Esophagus squamous epithelium (tissue), 5 donors: ENCODE data around the gene FRMD4A. TPM values are rescaled to one million over a fixed set of nuclear protein-coding genes. Genes with fewer than 3 reads are reported as not detected.

ENCODE experiments used
- DNase-seq: peaks from one replicate; lab custom pipeline; 2025; lab: John Stamatoyannopoulos, UW
- H3K27ac ChIP-seq, 4 donors: fragments of 200-600 bp; sonication (generic); one replicate each; pipeline ENCODE4 v1.5.1; 2016 to 2019; ENCODE audit warnings: mild to moderate bottlenecking in 1 of 4
- H3K27me3 ChIP-seq, 4 donors: fragments of 200-600 bp; sonication (generic); 1 replicate in 3 of 4; 2 replicates in 1 of 4; pipeline versions ENCODE4 v1.5.1 to v1.6.0; 2017 to 2021; ENCODE audit warnings: antibody characterized with exemption in 1 of 4
- H3K36me3 ChIP-seq, 3 donors: fragments of 200-600 bp; sonication (generic); one replicate each; pipeline ENCODE4 v1.5.1; 2016 to 2019
- H3K4me1 ChIP-seq, 3 donors: fragments of 200-600 bp; sonication (generic); one replicate each; pipeline ENCODE4 v1.5.1; 2017 to 2019
- H3K4me3 ChIP-seq, 4 donors: fragments of 200-600 bp; sonication (generic); 1 replicate in 3 of 4; 2 replicates in 1 of 4; pipeline ENCODE4 v1.5.1; 2016 to 2019; ENCODE audit warnings: mild to moderate bottlenecking in 2 of 4, moderate library complexity in 1 of 4
- H3K9me3 ChIP-seq, 3 donors: fragments of 200-600 bp; sonication (generic); one replicate each; pipeline ENCODE4 v1.5.1; 2016 to 2019
- POLR2A ChIP-seq, 4 donors: fragments of 450-650 bp; IDR thresholded peaks; one replicate each; pipeline ENCODE4 v1.6.1; 2017; ENCODE audit warnings: antibody characterized with exemption in 4 of 4, mild to moderate bottlenecking in 4 of 4, moderate library complexity in 3 of 4
- WGBS, 2 donors: methylation state at CpG; one replicate each; pipeline ENCODE4 v1.1.5; 2018; 5-methylcytosine and 5-hydroxymethylcytosine counted together
- intact Hi-C: fragments of 100-400 bp; cut with DNase I; formaldehyde crosslinking; loops from one replicate; pipeline ENCODE4 v1.15.0; 2022
- total RNA-seq, 4 donors: library from RNA; depleted of rRNA; stranded (reverse); fragments of >200 nt; gene quantifications; one replicate each; pipeline ENCODE4 v1.1.0, GENCODE V29; 2016
- TF ChIP-seq, protein P1 (sequence below), 6 experiments: fragments of 450-650 bp in 4 of 6; fragments of 200-600 bp in 2 of 6; sonication (generic) in 2 of 6; IDR thresholded peaks; one replicate each; pipeline ENCODE4 v1.5.1; 2016 to 2019; ENCODE audit warnings: antibody characterized with exemption in 6 of 6, mild to moderate bottlenecking in 4 of 6, moderate library complexity in 4 of 6
- donor health status: DM: yes; HTN: yes; CAD: no.

FRMD4A gene
- total RNA-seq, 4 donors from 2014 or later = 7.3 to 15.3 (median 8.6) TPM

- TF ChIP-seq POLR2A (IDR thresholded peaks at IDR 0.05) = no peak
- TF ChIP-seq, protein P1, sequence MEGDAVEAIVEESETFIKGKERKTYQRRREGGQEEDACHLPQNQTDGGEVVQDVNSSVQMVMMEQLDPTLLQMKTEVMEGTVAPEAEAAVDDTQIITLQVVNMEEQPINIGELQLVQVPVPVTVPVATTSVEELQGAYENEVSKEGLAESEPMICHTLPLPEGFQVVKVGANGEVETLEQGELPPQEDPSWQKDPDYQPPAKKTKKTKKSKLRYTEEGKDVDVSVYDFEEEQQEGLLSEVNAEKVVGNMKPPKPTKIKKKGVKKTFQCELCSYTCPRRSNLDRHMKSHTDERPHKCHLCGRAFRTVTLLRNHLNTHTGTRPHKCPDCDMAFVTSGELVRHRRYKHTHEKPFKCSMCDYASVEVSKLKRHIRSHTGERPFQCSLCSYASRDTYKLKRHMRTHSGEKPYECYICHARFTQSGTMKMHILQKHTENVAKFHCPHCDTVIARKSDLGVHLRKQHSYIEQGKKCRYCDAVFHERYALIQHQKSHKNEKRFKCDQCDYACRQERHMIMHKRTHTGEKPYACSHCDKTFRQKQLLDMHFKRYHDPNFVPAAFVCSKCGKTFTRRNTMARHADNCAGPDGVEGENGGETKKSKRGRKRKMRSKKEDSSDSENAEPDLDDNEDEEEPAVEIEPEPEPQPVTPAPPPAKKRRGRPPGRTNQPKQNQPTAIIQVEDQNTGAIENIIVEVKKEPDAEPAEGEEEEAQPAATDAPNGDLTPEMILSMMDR (IDR thresholded peaks at IDR 0.05) = no peak
- no peaks in the 10 kb centered on the region for H3K9me3 ChIP-seq
- H3K27me3 ChIP-seq = no peaks in the 10 kb centered on the region
- no peak overlapping the region for H3K27ac ChIP-seq
- H3K36me3 ChIP-seq = no peaks in the 10 kb centered on the region
- H3K4me1 ChIP-seq = no peaks in the 10 kb centered on the region
- no peak overlapping the region for H3K4me3 ChIP-seq
- intact Hi-C loops = no loop called here
- WGBS, 2 donors = 67 to 80% methylated on average over 3 of the region's 3 CpGs
- no peak for DNase-seq
These were observed 60.4 kb downstream of the FRMD4A start for GRCh38 chr10:14270370-14270769.

GRCh38 chr10:14265709-14266108 is 65.0 kb downstream of the FRMD4A start:
- TF ChIP-seq, protein P1 (IDR thresholded peaks at IDR 0.05) = no peak
- no peak for TF ChIP-seq POLR2A (IDR thresholded peaks at IDR 0.05)
- no peaks in the 10 kb centered on the region for H3K9me3 ChIP-seq
- intact Hi-C loops = no loop called here
- no peaks in the 10 kb centered on the region for H3K36me3 ChIP-seq
- H3K4me3 ChIP-seq = no peak overlapping the region
- 71 to 83% methylated on average over 4 of the region's 4 CpGs for WGBS, 2 donors
- H3K4me1 ChIP-seq = no peaks in the 10 kb centered on the region
- H3K27ac ChIP-seq = no peak overlapping the region
- H3K27me3 ChIP-seq = no peaks in the 10 kb centered on the region
- DNase-seq = no peak

DNA sequence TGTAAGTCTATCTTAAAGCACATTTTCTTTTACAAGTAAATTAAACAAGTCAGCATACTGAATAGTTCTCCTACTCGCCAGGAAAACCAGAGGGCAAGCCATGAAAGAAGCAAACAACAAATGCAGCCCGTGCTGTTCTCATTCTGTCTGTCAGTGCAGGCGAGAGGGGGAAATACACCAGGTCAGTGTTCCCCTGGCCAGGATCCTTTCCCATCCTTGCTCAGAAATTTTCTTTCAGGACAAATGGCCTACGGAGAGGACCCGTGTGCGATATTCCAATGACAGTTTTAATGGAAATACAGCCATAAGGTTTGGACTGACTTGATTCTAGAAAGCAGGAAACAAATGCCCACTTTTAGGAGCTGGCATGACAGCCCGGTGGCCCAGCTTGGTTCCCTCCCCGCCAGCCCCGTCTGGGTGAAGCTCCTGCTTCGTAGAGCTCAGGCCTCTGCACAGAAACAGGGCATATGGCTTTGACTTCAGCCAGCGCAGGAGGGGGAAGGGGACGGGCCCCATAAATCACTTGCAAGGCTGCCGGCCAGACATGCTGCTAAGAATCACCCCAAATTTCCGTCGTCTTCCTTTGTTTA is 67.8 kb downstream of the FRMD4A start:
- Histone ChIP-seq H3K9me3 (no peaks in the 10 kb centered on the region), H3K36me3 (no peaks in the 10 kb centered on the region), H3K27me3 (no peaks in the 10 kb centered on the region), H3K4me3 (no peak overlapping the region), H3K4me1 (peaks cover 0 to 8% (median 0%) of the 10 kb centered on the region in 3 donors), H3K27ac (no peak overlapping the region)
- 70 to 80% methylated on average over 11 to 14 of the region's 15 CpGs for WGBS, 2 donors
- intact Hi-C loops = no loop called here
- DNase-seq = no peak
- TF ChIP-seq, protein P1 (IDR thresholded peaks at IDR 0.05) = no peak
- no peak for TF ChIP-seq POLR2A (IDR thresholded peaks at IDR 0.05)

DNA sequence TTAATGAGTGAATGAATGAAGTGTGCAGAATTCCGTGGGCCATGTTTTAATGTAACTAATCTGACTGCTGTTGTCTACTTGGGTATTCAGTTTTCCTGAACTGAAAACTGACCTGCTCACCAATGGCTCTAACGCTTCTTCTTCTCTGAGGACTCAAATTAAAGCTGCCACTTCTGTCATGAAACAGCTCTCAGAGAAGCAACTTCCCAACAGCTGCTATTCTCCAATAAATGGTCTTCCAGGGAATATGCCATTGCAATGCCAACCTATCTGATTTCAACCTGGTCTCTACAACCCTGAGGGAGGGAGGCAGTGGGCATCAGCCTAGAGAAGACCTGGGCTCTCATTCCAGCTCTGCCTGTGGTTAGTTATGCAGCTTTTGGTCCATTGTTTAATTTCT is 69.4 kb downstream of the FRMD4A start:
- DNase-seq = no peak
- WGBS, 2 donors = 66 to 67% methylated on average over 2 of the region's 2 CpGs
- H3K4me3 ChIP-seq = no peak overlapping the region
- no peak for TF ChIP-seq POLR2A (IDR thresholded peaks at IDR 0.05)
- TF ChIP-seq, protein P1 (IDR thresholded peaks at IDR 0.05) = no peak
- H3K27me3 ChIP-seq = no peaks in the 10 kb centered on the region
- no peaks in the 10 kb centered on the region for H3K36me3 ChIP-seq
- no peak overlapping the region for H3K27ac ChIP-seq
- H3K4me1 ChIP-seq = peaks cover 0 to 8% (median 0%) of the 10 kb centered on the region in 3 donors
- intact Hi-C loops = no loop called here
- no peaks in the 10 kb centered on the region for H3K9me3 ChIP-seq

DNA sequence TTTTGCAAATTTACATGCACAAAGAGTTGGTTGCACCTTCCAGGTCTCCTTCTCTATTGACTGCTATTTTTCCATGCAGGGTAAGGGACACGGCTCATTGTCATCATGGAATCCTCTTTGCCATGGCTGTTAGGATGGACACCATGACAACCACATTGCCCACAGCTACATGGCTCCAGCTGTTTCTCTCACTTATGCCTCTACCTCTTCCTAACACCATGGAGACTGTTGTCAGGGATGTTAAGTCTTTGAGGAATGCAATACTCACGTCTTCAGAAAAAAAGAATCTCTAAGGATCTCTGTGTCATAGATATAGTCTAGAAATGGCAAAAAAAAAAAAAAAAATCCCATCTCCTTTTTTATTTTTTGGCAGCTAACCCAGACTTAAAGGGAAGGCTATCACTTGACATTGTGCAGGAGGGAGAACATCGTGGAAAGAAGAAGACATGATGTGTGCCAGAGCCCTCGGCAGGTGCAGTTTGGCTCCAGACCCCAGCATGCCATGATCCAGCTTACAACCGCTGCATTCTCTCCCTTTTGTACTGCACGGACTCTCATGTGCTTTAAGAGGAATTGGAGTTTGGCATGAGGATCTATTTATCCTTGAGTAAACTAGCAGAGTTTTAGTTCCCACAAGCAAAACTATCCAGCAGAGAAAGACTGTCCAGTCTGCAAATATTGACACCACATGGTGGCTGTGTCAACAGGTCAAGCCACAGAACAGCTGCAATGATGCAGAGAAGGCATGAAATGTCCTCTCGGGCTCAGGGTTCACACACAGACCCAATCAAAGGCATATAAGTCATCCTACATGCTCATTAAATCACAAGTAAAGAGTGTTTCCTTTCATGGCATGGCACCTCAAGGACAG is 70.8 kb downstream of the FRMD4A start:
- WGBS, 2 donors = 22 to 23% methylated on average over 7 of the region's 7 CpGs
- H3K9me3 ChIP-seq = no peaks in the 10 kb centered on the region
- DNase-seq = no peak
- H3K27me3 ChIP-seq = no peaks in the 10 kb centered on the region
- intact Hi-C loops = no loop called here
- H3K36me3 ChIP-seq = no peaks in the 10 kb centered on the region
- H3K4me1 ChIP-seq = peaks cover 0 to 8% (median 0%) of the 10 kb centered on the region in 3 donors
- TF ChIP-seq, protein P1 (IDR thresholded peaks at IDR 0.05) = no peak
- no peak for TF ChIP-seq POLR2A (IDR thresholded peaks at IDR 0.05)
- no peak overlapping the region for H3K27ac ChIP-seq
- no peak overlapping the region for H3K4me3 ChIP-seq
